Fibroblast of upper back skin (primary cell): ENCODE results near the gene NUP93.
"Not testable (repeated sequence)": the region's sequence is repeated elsewhere in the genome, so short reads cannot be mapped to it uniquely, and the experiment has no call there.

Experiments used
- DNase-seq: peaks from one replicate; pipeline ENCODE4 v3.0.0-alpha.2; 2013

Gene NUP93

GRCh38 chr16:56852968-56853367, 123.0 kb downstream of the NUP93 start:
- no peak for DNase-seq

GRCh38 chr16:56855201-56855600, 125.3 kb downstream of the NUP93 start:
- DNase-seq, result no peak

GRCh38 chr16:56855946-56856345, 126.0 kb downstream of the NUP93 start:
- DNase-seq, result no peak

- no peak for DNase-seq
These were observed 127.0 kb downstream of the NUP93 start for GRCh38 chr16:56856876-56857447.

GRCh38 chr16:56858374-56858773, 128.4 kb downstream of the NUP93 start:
- DNase-seq, result no peak

GRCh38 chr16:56859636-56860035, 129.7 kb downstream of the NUP93 start:
- DNase-seq, result no peak

GRCh38 chr16:56860226-56861020, 130.5 kb downstream of the NUP93 start:
- peak; percentile 25 for DNase-seq

GRCh38 chr16:56861092-56861610, 131.2 kb downstream of the NUP93 start:
- DNase-seq, result peak; percentile 20

- no peak for DNase-seq
These were observed 131.8 kb downstream of the NUP93 start for GRCh38 chr16:56861756-56862155.

- DNase-seq, result no peak
These were observed 132.8 kb downstream of the NUP93 start for GRCh38 chr16:56862776-56863175.

- DNase-seq, result no peak
These were observed 135.0 kb downstream of the NUP93 start, which contains the start of gene SLC12A3 for GRCh38 chr16:56864960-56865359. SLC12A3 (plus strand) TSS chr16:56865207; CDS start chr16:56865236, 29 bp downstream.

GRCh38 chr16:56865394-56866062, 135.6 kb downstream of the NUP93 start:
- no peak for DNase-seq

GRCh38 chr16:56866955-56867830, 137.3 kb downstream of the NUP93 start:
- DNase-seq, result peak; percentile 71

- DNase-seq, result no peak
These were observed 138.2 kb downstream of the NUP93 start for GRCh38 chr16:56868175-56868574.

GRCh38 chr16:56868766-56869165, 138.8 kb downstream of the NUP93 start:
- not testable (repeated sequence) for DNase-seq

- peak; percentile 17 for DNase-seq
These were observed 139.8 kb downstream of the NUP93 start for GRCh38 chr16:56869513-56870275.

GRCh38 chr16:56870276-56870888, 140.5 kb downstream of the NUP93 start:
- DNase-seq, result no peak

GRCh38 chr16:56871172-56871593, 141.3 kb downstream of the NUP93 start:
- peak; percentile 20 for DNase-seq

- no peak for DNase-seq
These were observed 143.0 kb downstream of the NUP93 start for GRCh38 chr16:56872863-56873391.

GRCh38 chr16:56874800-56875199, 144.9 kb downstream of the NUP93 start:
- peak; percentile 44 for DNase-seq

- DNase-seq, result no peak
These were observed 146.1 kb downstream of the NUP93 start for GRCh38 chr16:56876048-56876447.
